ENCODE measurements around the gene SIN3A. TPM values are rescaled to one million over a fixed set of nuclear protein-coding genes. Genes with fewer than 3 reads are reported as not detected.
"Not testable (repeated sequence)": the region's sequence is repeated elsewhere in the genome, so short reads cannot be mapped to it uniquely, and the experiment has no call there.

Gene SIN3A
- total RNA-seq, 4 donors from 2014 or later = 31.1 to 53.1 (median 45.6) TPM

DNA sequence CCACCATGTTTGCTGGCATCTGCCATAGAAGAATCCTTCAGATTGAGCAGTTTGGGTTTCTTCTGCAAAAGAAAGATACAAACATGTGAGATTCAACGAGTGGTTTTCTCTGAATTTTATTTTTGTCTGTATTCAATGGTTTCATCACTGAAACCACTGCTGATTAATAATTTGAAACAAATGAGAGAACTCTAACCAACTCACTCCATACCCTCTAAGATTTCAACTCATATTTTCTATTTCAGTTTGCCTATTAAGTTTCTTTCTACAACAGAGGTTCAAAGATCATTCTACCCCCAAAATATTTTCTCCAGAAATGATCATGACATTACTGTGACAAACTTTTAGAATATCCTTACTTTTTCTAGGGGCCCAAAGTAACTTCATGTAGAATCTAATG lies 44.4 kb downstream of the SIN3A start:
- intact Hi-C loops (cut with DNase I) = no loop called here
- 97% methylated on average over 1 of the region's 1 CpG for WGBS
- H3K4me3 ChIP-seq = no peak overlapping the region
- no peak overlapping the region for H3K27ac ChIP-seq (replicated peaks in 1 of 4)
- TF ChIP-seq, protein P1, sequence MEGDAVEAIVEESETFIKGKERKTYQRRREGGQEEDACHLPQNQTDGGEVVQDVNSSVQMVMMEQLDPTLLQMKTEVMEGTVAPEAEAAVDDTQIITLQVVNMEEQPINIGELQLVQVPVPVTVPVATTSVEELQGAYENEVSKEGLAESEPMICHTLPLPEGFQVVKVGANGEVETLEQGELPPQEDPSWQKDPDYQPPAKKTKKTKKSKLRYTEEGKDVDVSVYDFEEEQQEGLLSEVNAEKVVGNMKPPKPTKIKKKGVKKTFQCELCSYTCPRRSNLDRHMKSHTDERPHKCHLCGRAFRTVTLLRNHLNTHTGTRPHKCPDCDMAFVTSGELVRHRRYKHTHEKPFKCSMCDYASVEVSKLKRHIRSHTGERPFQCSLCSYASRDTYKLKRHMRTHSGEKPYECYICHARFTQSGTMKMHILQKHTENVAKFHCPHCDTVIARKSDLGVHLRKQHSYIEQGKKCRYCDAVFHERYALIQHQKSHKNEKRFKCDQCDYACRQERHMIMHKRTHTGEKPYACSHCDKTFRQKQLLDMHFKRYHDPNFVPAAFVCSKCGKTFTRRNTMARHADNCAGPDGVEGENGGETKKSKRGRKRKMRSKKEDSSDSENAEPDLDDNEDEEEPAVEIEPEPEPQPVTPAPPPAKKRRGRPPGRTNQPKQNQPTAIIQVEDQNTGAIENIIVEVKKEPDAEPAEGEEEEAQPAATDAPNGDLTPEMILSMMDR (IDR thresholded peaks at IDR 0.05) = no peak
- no peak for TF ChIP-seq EP300 (IDR thresholded peaks at IDR 0.05)
- no peak for TF ChIP-seq POLR2AphosphoS5 (IDR thresholded peaks at IDR 0.05)
- no peak for TF ChIP-seq POLR2A (IDR thresholded peaks at IDR 0.05; ENCODE audit: low read depth)
- no peak for DNase-seq (ENCODE audit: extremely low spot score)
- peaks cover 78 to 99% (median 96%) of the 10 kb centered on the region in 4 donors for H3K36me3 ChIP-seq
- no peaks in the 10 kb centered on the region for H3K4me1 ChIP-seq
- no peaks in the 10 kb centered on the region for H3K9me3 ChIP-seq
- H3K27me3 ChIP-seq = no peaks in the 10 kb centered on the region

- Histone ChIP-seq H3K27ac (replicated peaks in 1 of 4) (no peak overlapping the region), H3K27me3 (no peaks in the 10 kb centered on the region), H3K4me1 (no peaks in the 10 kb centered on the region), H3K4me3 (no peak overlapping the region), H3K9me3 (no peaks in the 10 kb centered on the region), H3K36me3 (peaks cover 78 to 99% (median 96%) of the 10 kb centered on the region in 4 donors)
- TF ChIP-seq, protein P1 (IDR thresholded peaks at IDR 0.05) = no peak
- no peak for DNase-seq (ENCODE audit: extremely low spot score)
- 93% methylated on average over 2 of the region's 2 CpGs for WGBS
- intact Hi-C loops (cut with DNase I) = no loop called here
These were observed 47.6 kb downstream of the SIN3A start for GRCh38 chr15:75403892-75404291.

DNA sequence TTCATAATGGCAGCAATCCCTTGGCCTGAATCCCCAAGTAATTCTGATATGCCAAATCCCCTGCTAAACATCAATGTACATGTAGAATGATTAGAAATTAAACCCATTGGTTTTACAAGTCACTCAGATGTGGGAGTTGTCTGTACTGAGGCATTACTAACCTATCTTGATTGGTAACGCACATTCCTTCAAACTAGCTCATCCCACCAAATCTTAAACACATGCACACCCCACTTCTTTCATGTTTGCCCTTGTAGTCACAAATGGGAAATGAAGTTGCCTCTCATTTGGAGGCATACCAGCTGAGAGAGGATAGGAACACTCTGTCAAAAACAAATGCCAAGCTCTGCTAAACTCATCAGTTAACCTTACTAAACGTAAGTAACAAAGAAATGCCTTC lies 54.0 kb downstream of the SIN3A start:
- Histone ChIP-seq H3K9me3 (no peaks in the 10 kb centered on the region), H3K4me1 (peaks cover 0 to 4% (median 0%) of the 10 kb centered on the region in 4 donors), H3K27me3 (no peaks in the 10 kb centered on the region), H3K36me3 (peaks cover 76 to 100% (median 96%) of the 10 kb centered on the region in 4 donors), H3K4me3 (no peak overlapping the region), H3K27ac (replicated peaks in 1 of 4) (no peak overlapping the region)
- 77% methylated on average over 2 of the region's 2 CpGs for WGBS
- intact Hi-C loops (cut with DNase I) = no loop called here
- TF ChIP-seq, protein P1 (IDR thresholded peaks at IDR 0.05) = no peak
- no peak for TF ChIP-seq POLR2AphosphoS5 (IDR thresholded peaks at IDR 0.05)
- no peak for TF ChIP-seq POLR2A (IDR thresholded peaks at IDR 0.05; ENCODE audit: low read depth)
- TF ChIP-seq EP300 (IDR thresholded peaks at IDR 0.05) = no peak
- no peak for DNase-seq (ENCODE audit: extremely low spot score)

GRCh38 chr15:75389791-75390382 lies 61.6 kb downstream of the SIN3A start:
- Histone ChIP-seq H3K27ac (replicated peaks in 1 of 4) (peak overlapping the region in 3 of 4 donors; percentile 12 to 39 (median 37)), H3K4me3 (no peak overlapping the region), H3K36me3 (peaks cover 66 to 100% (median 93%) of the 10 kb centered on the region in 4 donors), H3K4me1 (peaks cover 0 to 19% (median 17%) of the 10 kb centered on the region in 4 donors), H3K9me3 (no peaks in the 10 kb centered on the region), H3K27me3 (no peaks in the 10 kb centered on the region)
- 33% methylated on average over 1 of the region's 1 CpG for WGBS
- TF ChIP-seq EP300 (IDR thresholded peaks at IDR 0.05) (no peak), POLR2AphosphoS5 (IDR thresholded peaks at IDR 0.05) (peak in 1 of 2 donors; percentile 13), POLR2A (IDR thresholded peaks at IDR 0.05; ENCODE audit: low read depth) (no peak)
- TF ChIP-seq, protein P1 (IDR thresholded peaks at IDR 0.05) = no peak
- intact Hi-C loops (cut with DNase I) = no loop called here
- DNase-seq (ENCODE audit: extremely low spot score) = no peak

DNA sequence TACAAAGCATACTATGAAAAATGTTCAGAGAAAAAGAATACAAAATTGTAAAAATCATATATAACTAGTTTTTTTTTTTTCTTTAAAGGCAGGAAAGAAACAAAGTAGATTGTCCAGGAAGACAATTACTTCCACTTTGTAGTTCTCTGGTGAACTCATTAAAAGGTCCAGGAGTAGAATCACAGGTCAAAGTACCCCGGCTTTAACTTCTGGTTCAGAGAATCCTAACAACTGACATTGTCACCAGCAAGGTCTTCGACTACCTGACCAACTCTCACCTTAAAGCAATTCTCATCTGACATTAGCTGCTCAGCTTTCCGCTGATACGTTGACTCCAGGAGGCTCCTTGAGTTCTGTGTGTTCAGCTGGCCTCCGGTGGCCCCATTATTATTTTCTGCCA lies 67.5 kb downstream of the SIN3A start:
- H3K27me3 ChIP-seq; DNase-seq (ENCODE audit: extremely low spot score); H3K4me3 ChIP-seq; H3K9me3 ChIP-seq; H3K4me1 ChIP-seq; H3K27ac ChIP-seq (replicated peaks in 1 of 4); intact Hi-C loops (cut with DNase I): not testable (repeated sequence)
- peaks cover 69 to 100% (median 93%) of the 10 kb centered on the region in 4 donors for H3K36me3 ChIP-seq
- WGBS = 87% methylated on average over 5 of the region's 5 CpGs
